Stimulated activated CD8-positive, alpha-beta memory T cell treated with anti-CD3 and anti-CD28 coated beads, Interleukin-4, amount 100 ng/mL, for 1 hour (primary cell): ENCODE results near the gene NFKB2.

Source experiments
- DNase-seq, 2 donors: peaks; one replicate each; pipeline ENCODE4 v3.0.0-alpha.2; 2020; ENCODE audit warnings: low read depth in 2 of 2, low spot score in 1 of 2

Gene NFKB2

GRCh38 chr10:102422545-102423129, 27.1 kb downstream of the NFKB2 start:
- no peak for DNase-seq

DNA sequence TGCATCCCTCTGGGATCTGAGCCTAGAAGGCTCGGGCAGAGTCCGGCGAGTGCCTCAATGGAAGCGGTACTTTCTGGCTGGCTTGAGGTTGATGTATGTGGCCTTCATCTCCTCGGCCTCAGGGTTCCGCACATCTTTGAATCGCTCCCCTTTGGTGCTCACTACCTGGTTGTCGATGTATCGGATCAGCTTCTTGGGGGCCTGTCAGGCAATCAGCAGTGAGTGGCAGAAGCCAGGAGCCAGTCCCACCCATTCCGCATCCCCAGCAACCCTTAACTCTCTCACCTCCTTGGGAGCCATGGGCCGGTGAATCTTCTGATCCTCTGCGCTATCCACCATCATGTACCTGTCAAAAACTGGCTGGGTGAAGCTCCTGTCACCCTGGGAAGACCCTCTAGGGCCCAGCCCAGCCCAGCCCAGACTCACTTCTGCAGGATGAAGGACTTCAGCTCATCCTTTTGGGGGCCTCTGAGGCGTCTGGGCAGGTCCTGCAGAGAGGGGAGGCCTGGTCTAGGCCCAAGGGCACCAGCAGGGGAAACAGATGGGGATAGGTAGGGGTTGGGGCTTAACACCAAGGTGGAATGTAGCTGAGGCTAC, 28.0 kb downstream of the NFKB2 start:
- no peak for DNase-seq

DNA sequence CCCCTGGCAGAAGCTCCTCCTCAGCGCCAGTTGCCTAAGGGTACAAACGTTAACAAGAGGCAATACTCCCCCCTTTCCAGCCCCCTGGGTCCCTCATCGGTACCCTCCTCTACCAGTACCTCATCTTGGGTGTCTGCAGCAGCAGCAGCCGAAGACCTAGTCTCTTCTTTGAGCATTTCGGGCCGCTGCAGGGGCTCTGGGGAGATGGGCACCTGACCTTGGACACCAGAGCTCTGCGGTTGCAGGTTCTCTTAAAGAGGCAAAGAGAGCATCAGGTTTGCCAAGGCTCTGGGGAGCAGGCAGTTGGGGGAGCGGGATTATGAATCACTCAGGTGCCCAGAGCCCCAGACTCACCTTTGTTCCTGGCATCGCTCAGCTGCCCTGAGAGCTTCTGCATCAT, 28.6 kb downstream of the NFKB2 start:
- no peak for DNase-seq

GRCh38 chr10:102424916-102425315, 29.4 kb downstream of the NFKB2 start:
- no peak for DNase-seq

DNA sequence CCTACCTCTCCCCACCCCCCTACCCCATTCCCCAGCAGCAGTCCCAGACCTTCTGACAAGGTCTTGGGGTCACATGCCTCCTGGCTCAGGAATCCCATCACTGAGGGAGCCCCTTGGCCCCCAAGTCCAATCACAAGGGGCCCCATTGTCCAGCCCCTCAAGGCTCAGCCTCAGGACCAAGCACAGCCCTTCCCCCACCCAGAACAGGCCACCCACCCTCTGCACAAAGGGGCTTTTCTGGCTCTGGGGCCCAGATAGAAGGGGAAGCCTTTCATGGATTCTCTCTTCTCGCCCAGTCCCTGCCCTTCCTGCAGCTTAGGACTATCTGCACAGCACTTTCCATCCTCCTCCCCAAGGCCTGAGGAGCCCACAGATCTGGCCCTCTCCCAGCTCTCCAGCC, 29.9 kb downstream of the NFKB2 start:
- DNase-seq: no peak

DNA sequence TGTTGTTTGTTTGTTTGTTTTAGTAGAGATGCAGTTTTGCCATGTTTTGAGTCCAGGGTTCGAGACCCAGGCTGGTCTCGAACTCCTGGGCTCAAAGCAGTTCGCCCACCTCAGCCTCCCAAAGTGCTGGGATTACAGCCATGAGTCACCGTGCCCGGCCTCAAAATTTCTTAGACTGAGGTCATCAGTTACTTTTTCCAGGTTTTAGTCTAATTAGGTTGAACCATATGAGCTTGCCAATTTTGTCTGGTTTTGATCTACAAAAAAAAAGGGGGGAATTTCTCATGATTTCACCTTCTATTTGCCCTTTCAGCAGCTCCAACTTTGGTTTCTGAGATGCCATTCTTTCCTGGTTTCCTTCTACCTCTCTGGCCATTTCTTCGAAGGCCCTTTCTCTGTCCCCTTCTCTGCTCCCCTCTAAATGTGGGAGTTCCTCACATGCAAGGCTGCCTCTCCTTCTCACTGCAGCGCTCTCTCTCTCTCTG, 31.3 kb downstream of the NFKB2 start:
- DNase-seq: no peak

GRCh38 chr10:102429468-102429867, 34.0 kb downstream of the NFKB2 start:
- DNase-seq: no peak

DNA sequence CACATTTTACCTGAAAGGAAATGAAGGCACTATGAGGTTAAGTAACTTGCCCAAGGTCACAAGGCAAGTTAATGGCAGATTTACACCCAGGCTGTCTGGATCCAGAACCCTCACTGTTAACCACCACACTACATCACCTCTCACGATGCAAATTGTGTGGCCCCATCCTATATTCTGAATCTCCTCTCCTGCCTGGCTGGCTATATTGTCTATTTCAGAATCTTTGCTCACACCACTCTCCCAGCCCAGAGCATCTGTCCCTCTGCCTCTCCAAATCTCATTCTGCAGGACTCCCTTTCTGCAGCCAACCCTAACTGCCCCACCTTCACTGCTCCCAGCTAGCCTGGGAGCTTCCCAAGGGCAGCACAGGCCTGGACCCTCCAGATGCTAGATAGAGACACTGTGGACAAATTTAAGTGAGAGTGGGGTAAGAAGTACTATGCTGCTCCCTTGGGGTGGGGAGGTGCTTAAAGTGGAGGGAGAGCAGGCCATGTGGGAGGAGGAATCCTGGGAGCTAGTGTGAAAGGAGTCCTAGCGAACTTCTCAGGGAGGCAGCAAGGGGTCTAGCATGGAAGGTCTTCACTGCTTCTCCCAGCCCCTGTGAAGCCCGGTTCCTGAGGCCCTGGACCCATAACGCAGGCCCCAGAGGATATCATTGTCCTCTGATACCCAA, 36.1 kb downstream of the NFKB2 start:
- no peak for DNase-seq

DNA sequence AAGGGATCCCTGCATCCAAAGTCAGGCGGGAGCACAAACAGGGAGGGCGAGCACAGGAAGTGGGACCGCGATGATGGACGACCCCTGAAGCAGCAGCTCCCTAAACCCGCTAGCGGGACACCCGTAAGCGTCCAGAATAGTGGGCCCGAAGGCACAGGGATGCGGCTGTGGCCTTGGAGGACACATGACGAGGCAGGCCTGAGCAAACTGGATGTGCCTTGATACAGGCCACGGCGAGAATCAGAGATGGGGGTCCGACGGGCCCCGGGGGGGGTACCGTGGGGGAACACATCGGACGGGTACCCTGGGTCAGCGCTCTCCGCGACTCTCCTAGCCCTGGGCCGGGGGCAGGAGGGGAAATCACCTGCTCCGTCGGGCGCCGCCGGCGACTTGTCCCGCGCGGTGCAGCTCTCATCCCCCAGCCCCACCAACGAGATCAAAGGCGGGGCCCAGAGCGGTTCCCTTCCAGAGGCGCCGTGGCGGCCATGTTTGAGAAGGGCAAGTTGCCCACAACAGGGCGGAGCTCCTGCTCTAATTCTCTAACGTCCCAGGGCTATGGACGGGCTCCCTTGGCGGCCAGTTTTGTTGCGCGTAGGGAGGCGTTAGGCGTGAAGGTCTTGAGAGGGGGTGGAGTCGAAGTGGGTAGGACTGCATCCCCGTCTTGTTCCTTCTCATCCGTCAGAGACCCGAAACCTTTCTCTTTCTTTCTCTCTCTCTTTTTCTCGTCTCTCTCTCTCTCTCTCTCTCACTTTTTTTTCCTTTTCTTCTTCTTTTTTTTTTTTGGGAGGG, 36.9 kb downstream of the NFKB2 start, which contains the start of gene CUEDC2:
Gene CUEDC2, minus strand, starts transcription at position 413 of the 789 bp plus-strand sequence. CDS start 7,386 bp downstream, outside the sequence.
- peak; percentile 88 to 91 for DNase-seq

GRCh38 chr10:102433619-102434046, 38.1 kb downstream of the NFKB2 start:
- DNase-seq: no peak

DNA sequence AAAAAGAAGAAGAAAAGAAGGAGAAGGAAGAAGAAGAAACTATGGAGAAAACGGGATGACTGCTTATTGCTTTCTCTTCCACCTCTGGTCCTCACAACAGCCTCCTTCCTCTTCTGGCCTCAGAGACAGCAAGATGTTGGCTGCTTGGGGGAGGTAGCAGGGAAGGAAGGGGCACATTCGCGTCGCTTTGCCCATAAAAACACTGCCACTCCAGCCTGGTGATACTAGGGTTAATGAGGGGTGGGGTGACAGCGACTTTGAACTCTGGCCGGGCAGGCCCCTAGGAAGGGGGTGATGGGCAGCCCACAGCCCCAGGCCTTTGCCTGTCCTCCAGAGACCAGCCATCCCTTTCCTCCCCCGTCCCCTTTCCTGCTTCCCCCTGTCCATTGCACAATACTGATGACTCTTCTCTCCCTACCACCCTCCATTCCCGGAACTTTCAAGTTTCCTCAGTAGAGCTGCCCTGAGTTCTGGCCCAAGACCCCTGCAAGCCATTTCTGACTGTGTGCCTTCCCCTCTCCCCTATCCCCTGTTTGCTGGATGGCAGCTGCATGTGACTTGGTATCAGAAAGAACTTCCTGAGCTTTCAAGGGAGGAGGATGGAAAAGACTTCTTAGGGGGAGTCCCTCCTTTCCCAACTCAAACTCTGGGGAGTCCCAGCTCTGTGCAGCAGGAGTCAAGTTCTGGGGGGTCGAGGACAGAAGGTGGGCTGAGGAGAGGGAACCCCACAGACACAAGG, 39.1 kb downstream of the NFKB2 start:
- no peak for DNase-seq

DNA sequence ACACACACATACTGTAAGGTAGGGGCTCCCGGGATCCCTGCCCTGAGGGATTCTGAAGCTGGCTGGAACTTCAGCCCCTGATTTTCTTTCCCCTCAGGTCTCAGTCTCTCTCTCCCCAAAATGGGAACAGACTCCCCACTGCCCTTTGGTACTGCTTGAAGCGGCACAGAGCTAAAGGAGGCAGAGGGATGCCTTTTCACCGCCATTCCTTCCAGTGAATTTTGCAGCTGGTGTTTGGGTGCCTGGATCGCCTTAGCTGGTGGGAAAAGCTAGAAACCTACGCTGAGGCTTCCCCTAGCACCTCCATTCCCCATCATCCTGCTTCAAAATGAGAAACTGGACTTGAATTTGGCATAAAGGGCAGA, 39.6 kb downstream of the NFKB2 start:
- DNase-seq: no peak

- no peak for DNase-seq
These were observed 40.2 kb downstream of the NFKB2 start for GRCh38 chr10:102435529-102436233.

DNA sequence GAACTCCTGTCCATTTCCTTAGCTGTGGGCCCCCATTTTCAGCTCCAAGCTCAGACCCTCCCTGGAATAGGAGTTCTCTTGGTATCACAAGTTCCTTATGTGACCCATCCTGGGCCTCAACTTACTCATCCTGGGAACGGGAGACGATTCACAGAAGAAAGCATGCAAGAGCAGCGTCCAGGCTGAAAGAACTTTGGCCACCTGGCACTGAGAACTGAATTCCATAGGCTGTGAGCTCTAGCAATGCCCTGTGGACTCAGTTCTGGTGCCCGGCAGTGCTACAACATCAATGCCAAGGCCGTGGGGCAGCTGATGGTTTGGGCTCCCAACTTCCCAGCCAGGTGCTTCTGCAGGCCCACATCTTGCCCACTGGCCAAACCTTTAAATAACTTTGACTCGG, 40.8 kb downstream of the NFKB2 start:
- no peak for DNase-seq

DNA sequence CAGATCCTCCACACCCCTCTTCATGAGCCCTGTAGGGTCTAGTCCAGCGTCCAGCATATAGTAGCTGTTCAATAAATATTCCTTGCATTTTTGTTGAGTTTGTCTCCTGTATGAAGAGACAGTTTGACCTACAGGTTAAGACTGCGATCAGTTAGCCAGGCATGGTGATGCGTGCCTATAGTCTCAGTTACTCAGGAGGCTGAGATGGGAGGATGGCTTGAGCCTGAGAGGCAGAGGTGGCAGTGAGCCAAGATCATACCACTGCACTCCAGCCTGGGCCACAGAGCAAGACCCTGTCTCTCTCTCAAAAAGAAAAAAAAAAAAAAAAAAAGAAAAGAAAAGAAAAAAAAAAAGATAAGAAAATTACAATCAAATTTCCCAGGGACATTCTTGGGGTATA, 42.0 kb downstream of the NFKB2 start:
- no peak for DNase-seq

- DNase-seq: no peak
These were observed 42.9 kb downstream of the NFKB2 start for GRCh38 chr10:102438374-102438773.

DNA sequence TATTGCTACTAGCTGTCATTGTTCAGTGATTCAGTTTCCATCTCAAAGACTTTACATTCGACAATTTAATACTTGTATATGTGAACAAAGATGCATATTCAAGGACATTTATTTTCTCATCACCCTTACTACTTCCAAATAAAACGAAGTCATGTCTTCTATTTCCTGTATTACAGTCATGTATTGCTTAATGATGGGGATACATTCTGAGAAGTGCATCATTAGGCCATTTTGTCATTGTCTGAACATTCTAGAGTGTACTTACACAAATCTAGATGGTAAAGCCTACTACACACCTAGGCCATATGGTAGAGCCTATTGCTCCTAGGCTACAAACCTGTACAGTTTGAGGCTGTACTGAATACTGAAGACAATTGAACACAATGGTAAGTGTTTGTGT, 49.3 kb downstream of the NFKB2 start:
- DNase-seq: no peak

DNA sequence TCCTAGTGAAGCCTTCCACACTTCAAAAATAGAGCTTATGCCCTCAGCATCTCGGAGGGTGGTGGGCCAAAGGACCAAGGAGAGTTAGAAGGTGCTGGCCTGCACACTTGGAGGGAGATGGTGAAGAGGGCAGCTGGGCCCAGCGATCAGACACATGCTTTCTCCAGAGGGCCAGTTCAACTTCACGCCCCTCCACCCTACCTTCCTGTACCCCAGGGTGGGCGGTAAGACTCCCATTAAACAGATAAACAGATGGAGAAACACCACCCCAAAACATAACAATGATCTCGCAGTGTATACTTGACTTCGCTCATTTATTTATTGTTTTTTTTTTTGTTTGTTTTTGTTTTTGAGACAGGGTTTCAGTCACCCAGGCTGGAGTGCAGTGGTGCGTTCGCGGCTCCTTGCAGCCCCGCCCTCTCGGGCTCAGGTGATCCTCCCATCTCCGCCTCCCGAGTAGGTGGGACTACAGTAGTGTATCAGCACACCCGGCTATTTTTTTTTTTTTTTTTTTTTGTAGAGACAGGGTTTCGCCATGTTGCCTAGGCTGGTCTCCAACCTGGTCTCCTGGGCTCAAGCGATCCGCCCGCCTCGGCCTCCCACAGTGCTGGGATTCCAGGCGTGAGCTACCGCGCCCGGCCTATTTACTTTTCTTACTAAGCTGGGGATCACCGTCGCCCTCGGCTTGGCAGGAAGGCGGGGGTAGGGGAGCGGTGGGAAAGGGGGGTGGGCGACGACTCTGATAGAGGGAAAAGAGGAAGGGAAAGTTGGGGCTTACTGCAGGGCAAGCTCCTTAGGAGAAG, 54.0 kb downstream of the NFKB2 start:
- DNase-seq: peak; percentile 53 to 75

DNA sequence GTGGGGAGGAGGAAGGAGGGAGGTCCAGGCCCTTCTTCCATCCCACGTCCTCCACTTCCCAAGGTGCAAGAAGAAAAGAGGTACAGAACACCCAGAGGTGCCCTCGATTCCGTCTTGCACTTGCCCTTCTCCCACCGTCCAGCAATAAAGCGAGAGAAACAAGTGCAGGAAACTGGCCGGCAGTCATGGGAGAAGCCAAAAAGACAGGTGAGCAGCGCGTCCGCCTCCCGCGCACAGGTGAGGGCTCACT, 54.5 kb downstream of the NFKB2 start:
- DNase-seq: no peak
